Coronary artery (tissue), 2 donors: ENCODE data around the gene CDC25B.
"Not testable (repeated sequence)": the region's sequence is repeated elsewhere in the genome, so short reads cannot be mapped to it uniquely, and the experiment has no call there.

Experiments
- DNase-seq: peaks from one replicate; pipeline ENCODE4 v3.0.0-alpha.2; 2017; ENCODE audit warnings: low spot score
- H3K27ac ChIP-seq, 2 donors: fragments of 200-600 bp; sonication (generic); one replicate each; pipeline ENCODE4 v1.5.1; 2016 to 2019
- H3K4me3 ChIP-seq: fragments of 200-600 bp; sonication (generic); 2 replicates; pipeline ENCODE4 v1.5.1; 2016; ENCODE audit warnings: mild to moderate bottlenecking, moderate library complexity
- CTCF ChIP-seq: fragments of 200-600 bp; sonication (generic); IDR thresholded peaks from one replicate; pipeline ENCODE4 v1.5.1; 2019; ENCODE audit warnings: antibody characterized with exemption

Gene CDC25B

GRCh38 chr20:3828798-3829197, 32.7 kb downstream of the CDC25B start:
- DNase-seq = no peak
- no peak for TF ChIP-seq CTCF

GRCh38 chr20:3829891-3830290, 33.8 kb downstream of the CDC25B start:
- DNase-seq, H3K4me3 ChIP-seq, H3K27ac ChIP-seq: not testable (repeated sequence)

More at GRCh38 chr20:3828798-3829197, 32.7 kb downstream of the CDC25B start:
- Histone ChIP-seq H3K4me3 (no peak overlapping the region), H3K27ac (no peak overlapping the region)

GRCh38 chr20:3836132-3836531, 40.0 kb downstream of the CDC25B start:
- DNase-seq = no peak
- Histone ChIP-seq H3K4me3 (no peak overlapping the region), H3K27ac (no peak overlapping the region)
- no peak for TF ChIP-seq CTCF

- H3K4me3 ChIP-seq = no peak overlapping the region
- TF ChIP-seq CTCF = no peak
- H3K27ac ChIP-seq = no peak overlapping the region
- no peak for DNase-seq
These were observed 43.2 kb downstream of the CDC25B start for GRCh38 chr20:3839328-3839727.

GRCh38 chr20:3840201-3840600, 44.1 kb downstream of the CDC25B start:
- not testable (repeated sequence) for H3K27ac ChIP-seq, DNase-seq, H3K4me3 ChIP-seq

- Histone ChIP-seq H3K4me3 (no peak overlapping the region), H3K27ac (no peak overlapping the region)
- TF ChIP-seq CTCF = no peak
- DNase-seq = no peak
These were observed 46.3 kb downstream of the CDC25B start for GRCh38 chr20:3842348-3842930.

GRCh38 chr20:3843490-3843889, 47.4 kb downstream of the CDC25B start:
- Histone ChIP-seq H3K27ac (no peak overlapping the region), H3K4me3 (no peak overlapping the region)
- no peak for DNase-seq
- TF ChIP-seq CTCF = no peak

- DNase-seq, H3K27ac ChIP-seq, H3K4me3 ChIP-seq: not testable (repeated sequence)
These were observed 48.0 kb downstream of the CDC25B start for GRCh38 chr20:3843990-3844619.

- DNase-seq = no peak
- Histone ChIP-seq H3K27ac (peak overlapping the region; percentile 93 to 94), H3K4me3 (peak overlapping the region; percentile 96)
- no peak for TF ChIP-seq CTCF
These were observed 50.2 kb downstream of the CDC25B start for GRCh38 chr20:3846378-3846739.
